Body of pancreas (tissue), 4 donors: Measurements from ENCODE around the gene RBM33. TPM values are rescaled to one million over a fixed set of nuclear protein-coding genes. Genes with fewer than 3 reads are reported as not detected.

Experiments used
- ATAC-seq: fragments of 150-250 bp; one replicate; pipeline ENCODE4 v1.9.1; 2016
- DNase-seq, 4 donors: peaks; one replicate each; pipeline ENCODE4 v3.0.0-alpha.2; 2019
- H3K27ac ChIP-seq, 4 donors: fragments of 200-600 bp; sonication (generic); 1 replicate in 3 of 4; 2 replicates in 1 of 4; pipeline versions ENCODE4 v1.5.1 to v1.6.1; 2016 to 2019; ENCODE audit warnings: mild to moderate bottlenecking in 1 of 4, mixed read lengths in 1 of 4, moderate library complexity in 1 of 4
- H3K27me3 ChIP-seq, 2 donors: fragments of 200-600 bp; sonication (generic); one replicate each; pipeline ENCODE4 v1.6.0; 2016; ENCODE audit warnings: mild to moderate bottlenecking in 1 of 2
- H3K36me3 ChIP-seq, 2 donors: fragments of 200-600 bp; sonication (generic); replicated peaks in 1 of 2; 2 replicates each; pipeline ENCODE4 v1.5.1; 2016; ENCODE audit warnings: low read depth in 2 of 2; ENCODE audit not compliant: insufficient read depth in 1 of 2
- H3K4me1 ChIP-seq: fragments of 200-600 bp; sonication (generic); one replicate; pipeline ENCODE4 v1.6.0; 2016
- H3K4me3 ChIP-seq, 2 donors: fragments of 200-600 bp; sonication (generic); 1 replicate in 1 of 2; 2 replicates in 1 of 2; pipeline ENCODE4 v1.5.1; 2016 to 2019
- H3K9me3 ChIP-seq, 3 donors: fragments of 200-600 bp; sonication (generic); 1 replicate in 2 of 3; 2 replicates in 1 of 3; pipeline ENCODE4 v1.5.1; 2016
- POLR2A ChIP-seq, 3 donors: fragments of 450-650 bp; IDR thresholded peaks; one replicate each; pipeline ENCODE4 v1.6.1; 2016; ENCODE audit warnings: antibody characterized with exemption in 3 of 3, mild to moderate bottlenecking in 2 of 3
- WGBS, 2 donors: methylation state at CpG; one replicate each; pipeline ENCODE4 v1.1.5; 2017; 5-methylcytosine and 5-hydroxymethylcytosine counted together
- intact Hi-C: fragments of 100-400 bp; cut with DNase I; formaldehyde crosslinking; loops from one replicate; pipeline ENCODE4 v1.15.1; 2023
- total RNA-seq, 2 donors: library from RNA; depleted of rRNA; stranded (reverse); fragments of >200 nt; gene quantifications; one replicate each; pipeline ENCODE4 v1.1.0, GENCODE V29; 2016
- TF ChIP-seq, protein P1 (sequence below), 7 experiments: fragments of 450-650 bp in 4 of 7; fragments of 200-600 bp in 3 of 7; sonication (generic) in 3 of 7; IDR thresholded peaks; one replicate each; pipeline ENCODE4 v1.5.1; 2016 to 2019; ENCODE audit warnings: antibody characterized with exemption in 7 of 7

The RBM33 gene
- total RNA-seq, 2 donors from 2014 or later, result 30.6 to 78.4 TPM

DNA sequence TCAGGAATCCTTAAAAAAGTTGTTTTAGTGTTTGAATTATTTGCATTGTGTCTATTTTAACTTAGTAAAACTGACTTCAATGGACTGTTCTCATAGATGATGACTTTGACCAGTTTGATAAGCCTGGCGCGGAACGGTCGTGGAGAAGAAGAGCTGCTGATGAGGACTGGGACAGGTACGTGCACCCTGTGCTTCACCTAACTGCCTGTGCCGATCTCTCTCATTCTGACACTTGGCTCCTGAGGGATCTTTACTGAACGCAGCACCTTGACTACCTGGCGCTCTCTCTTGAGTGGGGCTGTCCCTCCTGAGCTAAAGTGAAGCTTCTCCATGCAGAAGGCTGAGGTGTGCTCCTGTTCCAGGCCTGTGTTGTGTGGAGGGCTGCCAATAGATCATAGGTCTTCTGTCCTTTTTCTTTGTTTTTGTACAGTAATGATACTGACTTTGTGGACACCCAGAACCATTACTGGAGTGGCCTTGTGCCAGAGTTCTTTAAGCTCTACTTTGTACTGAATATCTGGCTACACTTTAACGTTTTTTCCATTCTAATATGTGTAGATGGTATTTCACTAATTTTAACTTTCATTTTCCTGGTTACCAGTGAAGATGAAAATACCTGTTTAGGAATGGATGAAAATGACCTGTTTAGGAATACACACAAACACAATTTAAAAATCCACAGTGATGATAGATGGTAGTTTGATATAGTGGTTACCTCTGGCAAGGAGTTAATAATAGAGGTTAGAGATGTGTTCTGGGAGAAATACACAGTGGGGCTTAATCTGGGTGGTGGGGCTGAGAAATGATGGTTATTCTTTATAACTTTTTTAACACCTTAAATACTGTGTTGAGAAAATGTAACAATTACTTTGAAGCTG, 20.9 kb downstream of the RBM33 start:
- Histone ChIP-seq H3K4me3 (no peak overlapping the region), H3K27ac (no peak overlapping the region), H3K9me3 (no peaks in the 10 kb centered on the region), H3K36me3 (no peaks in the 10 kb centered on the region), H3K27me3 (no peaks in the 10 kb centered on the region), H3K4me1 (peaks cover 36% of the 10 kb centered on the region)
- TF ChIP-seq, protein P1, sequence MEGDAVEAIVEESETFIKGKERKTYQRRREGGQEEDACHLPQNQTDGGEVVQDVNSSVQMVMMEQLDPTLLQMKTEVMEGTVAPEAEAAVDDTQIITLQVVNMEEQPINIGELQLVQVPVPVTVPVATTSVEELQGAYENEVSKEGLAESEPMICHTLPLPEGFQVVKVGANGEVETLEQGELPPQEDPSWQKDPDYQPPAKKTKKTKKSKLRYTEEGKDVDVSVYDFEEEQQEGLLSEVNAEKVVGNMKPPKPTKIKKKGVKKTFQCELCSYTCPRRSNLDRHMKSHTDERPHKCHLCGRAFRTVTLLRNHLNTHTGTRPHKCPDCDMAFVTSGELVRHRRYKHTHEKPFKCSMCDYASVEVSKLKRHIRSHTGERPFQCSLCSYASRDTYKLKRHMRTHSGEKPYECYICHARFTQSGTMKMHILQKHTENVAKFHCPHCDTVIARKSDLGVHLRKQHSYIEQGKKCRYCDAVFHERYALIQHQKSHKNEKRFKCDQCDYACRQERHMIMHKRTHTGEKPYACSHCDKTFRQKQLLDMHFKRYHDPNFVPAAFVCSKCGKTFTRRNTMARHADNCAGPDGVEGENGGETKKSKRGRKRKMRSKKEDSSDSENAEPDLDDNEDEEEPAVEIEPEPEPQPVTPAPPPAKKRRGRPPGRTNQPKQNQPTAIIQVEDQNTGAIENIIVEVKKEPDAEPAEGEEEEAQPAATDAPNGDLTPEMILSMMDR (IDR thresholded peaks at IDR 0.05), result no peak
- no peak for TF ChIP-seq POLR2A (IDR thresholded peaks at IDR 0.05)
- 79 to 80% methylated on average over 9 of the region's 9 CpGs for WGBS, 2 donors
- intact Hi-C loops, result no loop called here
- no peak for ATAC-seq
- DNase-seq, result no peak

GRCh38 chr7:155665957-155666287, 21.5 kb downstream of the RBM33 start:
- Histone ChIP-seq H3K9me3 (no peaks in the 10 kb centered on the region), H3K4me3 (no peak overlapping the region), H3K36me3 (no peaks in the 10 kb centered on the region), H3K4me1 (peaks cover 42% of the 10 kb centered on the region), H3K27ac (no peak overlapping the region), H3K27me3 (no peaks in the 10 kb centered on the region)
- TF ChIP-seq, protein P1 (IDR thresholded peaks at IDR 0.05), result no peak
- no peak for TF ChIP-seq POLR2A (IDR thresholded peaks at IDR 0.05)
- intact Hi-C loops, result no loop called here
- no peak for ATAC-seq
- 74 to 84% methylated on average over 3 of the region's 3 CpGs for WGBS, 2 donors
- DNase-seq, result no peak

GRCh38 chr7:155667241-155667829, 22.9 kb downstream of the RBM33 start:
- H3K4me1 ChIP-seq, result peaks cover 34% of the 10 kb centered on the region
- H3K4me3 ChIP-seq, result no peak overlapping the region
- no peak overlapping the region for H3K27ac ChIP-seq
- no peak for TF ChIP-seq POLR2A (IDR thresholded peaks at IDR 0.05)
- TF ChIP-seq, protein P1 (IDR thresholded peaks at IDR 0.05), result no peak
- H3K36me3 ChIP-seq, result no peaks in the 10 kb centered on the region
- H3K9me3 ChIP-seq, result no peaks in the 10 kb centered on the region
- no peaks in the 10 kb centered on the region for H3K27me3 ChIP-seq
- ATAC-seq (no peak), DNase-seq (no peak)
- 85 to 89% methylated on average over 6 of the region's 6 CpGs for WGBS, 2 donors
- intact Hi-C loops, result no loop called here

DNA sequence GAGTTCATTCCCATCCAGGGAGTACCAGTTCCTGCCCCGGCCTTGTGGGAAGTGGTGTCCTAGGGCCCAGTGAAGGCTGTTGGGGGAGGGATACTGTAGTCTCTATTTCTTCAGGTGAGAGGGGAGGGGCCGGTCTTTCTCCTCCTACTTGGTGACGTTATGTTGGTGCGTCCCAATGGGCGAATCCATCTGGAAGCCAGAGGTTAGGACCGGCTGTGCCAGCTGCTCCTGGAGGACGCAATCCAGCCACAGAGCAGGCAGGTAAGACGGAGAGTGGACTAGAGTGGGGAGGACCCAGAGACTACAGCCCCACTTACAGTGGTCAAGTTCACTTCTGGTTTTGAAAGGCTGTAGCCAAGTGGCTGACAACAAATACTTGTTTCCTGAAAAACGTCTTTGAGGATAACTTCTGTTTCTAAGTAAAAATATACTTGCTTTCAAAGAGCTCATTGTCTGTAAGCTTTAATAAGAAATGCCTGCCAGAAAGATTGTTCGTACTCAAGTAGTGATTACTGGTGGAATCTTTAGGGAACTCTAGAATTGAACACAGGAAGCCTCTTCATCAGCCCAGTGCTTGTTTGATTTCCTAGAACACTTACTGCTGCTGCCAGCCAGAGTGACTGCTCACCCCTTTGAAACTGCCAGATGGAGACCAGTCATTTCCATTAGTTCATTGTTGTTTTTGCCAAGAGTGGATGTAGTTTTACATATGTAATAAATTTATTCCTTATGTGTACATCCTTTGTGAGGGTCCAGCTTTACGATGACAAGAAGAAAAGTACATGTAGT, 25.4 kb downstream of the RBM33 start:
- no peaks in the 10 kb centered on the region for H3K27me3 ChIP-seq
- H3K4me1 ChIP-seq, result peaks cover 30% of the 10 kb centered on the region
- ATAC-seq (no peak), DNase-seq (no peak)
- no peaks in the 10 kb centered on the region for H3K36me3 ChIP-seq
- no peak overlapping the region for H3K4me3 ChIP-seq
- H3K27ac ChIP-seq, result peak overlapping the region in 1 of 4 donors; percentile 56
- H3K9me3 ChIP-seq, result no peaks in the 10 kb centered on the region
- TF ChIP-seq, protein P1 (IDR thresholded peaks at IDR 0.05), result no peak
- TF ChIP-seq POLR2A (IDR thresholded peaks at IDR 0.05), result no peak
- 71 to 73% methylated on average over 10 to 11 of the region's 11 CpGs for WGBS, 2 donors
- intact Hi-C loops, result no loop called here
